HuH-7 (cell line): ENCODE measurements around the gene MTMR6.

Source experiments
- DNase-seq: peaks from one replicate; pipeline ENCODE4 v3.0.0; 2011; ENCODE audit warnings: low spot score

MTMR6 gene

DNA sequence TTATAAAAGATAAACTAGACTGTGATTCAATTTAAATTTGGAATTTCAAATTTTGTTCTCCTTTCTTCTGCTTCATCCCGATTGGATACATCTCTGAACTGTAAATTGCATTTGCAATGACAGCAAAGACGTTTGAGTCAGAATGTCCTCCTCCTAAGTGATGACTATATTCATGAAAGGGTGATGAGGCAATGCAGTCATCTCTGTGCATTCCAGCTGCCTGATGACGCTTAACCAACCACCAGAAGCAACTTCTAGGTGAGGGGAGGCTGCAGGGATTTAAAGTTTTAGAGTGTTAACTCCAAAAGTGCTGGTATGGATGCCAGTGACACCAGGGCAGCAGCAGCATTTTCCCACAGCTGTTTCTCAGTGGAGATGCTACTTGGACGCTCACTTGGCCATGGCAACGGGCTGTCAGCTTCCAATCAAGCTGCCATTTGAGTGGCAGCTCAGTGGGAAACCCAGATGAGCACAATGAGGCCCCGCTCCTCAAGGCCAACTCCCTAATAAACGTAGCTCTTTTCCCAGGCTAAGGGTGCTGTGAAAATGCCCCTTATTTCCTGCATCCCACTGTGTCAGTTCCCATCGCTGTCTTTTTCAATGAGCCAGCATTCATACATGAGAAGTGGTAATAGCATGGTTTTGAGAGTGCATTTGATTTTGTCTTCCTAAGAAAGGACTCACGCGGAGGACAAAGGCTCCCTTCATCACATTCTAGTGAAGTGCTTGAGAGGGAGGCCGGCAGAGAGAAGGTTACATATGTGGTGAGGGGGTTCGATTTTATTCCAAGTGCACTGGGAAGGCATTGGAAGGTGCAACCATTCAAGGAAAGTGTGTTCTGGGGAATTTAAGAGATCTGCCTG, 70.0 kb downstream of the MTMR6 start:
- no peak for DNase-seq

DNA sequence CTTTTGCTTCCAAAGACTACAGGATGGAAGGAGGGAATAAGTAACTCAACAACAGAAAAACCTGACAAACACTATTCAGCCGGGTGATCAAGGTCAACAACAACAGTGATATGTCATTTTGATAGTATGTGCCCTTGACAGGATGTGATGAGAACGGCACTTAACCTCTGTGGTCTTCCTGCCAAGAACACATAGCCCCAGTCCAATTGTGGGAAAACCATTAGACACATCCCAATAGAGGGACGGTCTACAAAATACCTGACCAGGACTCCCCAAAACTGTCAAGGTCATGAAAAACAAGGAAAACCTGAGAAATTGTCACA, 72.1 kb downstream of the MTMR6 start:
- DNase-seq, result no peak

DNA sequence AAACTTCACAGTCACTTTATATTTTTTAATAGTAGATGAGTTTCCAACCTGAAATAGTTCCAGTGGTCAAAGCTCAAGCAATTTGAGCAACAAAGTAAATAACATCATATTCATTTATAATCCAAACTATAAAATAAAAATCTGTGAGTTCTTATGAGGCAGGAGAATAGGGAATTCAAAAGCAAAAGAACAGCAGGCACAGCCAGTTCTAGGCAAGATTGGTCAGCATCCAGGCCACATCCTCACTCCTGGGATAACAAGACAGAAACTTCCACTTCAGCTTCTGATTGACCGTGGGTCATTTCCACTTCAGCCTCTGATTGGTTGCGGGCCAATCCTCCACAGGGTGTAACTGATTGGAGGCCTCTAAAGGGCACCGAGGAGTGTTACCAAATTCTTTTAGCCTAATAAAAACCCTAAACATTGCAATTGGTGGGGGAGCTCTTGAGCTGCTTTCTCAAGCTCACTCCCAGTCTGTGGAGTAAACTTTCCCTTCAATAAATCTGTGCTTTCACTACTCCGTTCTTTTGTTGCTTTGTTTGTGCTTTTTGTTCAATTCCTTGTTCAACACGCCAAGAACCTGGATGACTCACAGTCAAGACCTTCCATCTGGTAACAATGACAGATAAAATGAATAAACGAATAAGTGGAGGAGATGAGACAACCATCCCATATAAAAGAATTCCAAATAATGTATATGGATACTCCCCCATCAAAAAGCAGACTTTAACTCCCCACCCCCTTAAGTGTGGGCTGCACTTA, 72.6 kb downstream of the MTMR6 start:
- DNase-seq, result no peak

DNA sequence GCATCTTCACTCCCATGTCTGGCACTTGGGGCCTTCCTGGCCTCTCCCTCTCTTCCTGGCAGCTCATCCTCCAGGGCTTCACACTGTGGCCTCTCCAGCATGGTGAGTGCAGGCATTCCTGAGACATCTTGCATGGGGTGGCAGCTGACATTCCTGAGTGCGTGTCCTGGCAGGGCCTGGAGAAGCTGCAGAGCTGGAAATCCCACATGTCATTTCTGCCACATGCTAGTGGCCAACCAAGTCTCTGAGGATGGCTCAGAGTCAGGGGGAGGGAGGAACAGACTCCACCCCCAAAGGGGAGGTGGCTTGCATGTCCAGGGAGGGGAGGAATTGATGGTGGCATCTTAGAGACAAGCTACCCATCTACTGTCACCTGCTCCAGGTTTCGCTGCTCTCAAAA, 73.6 kb downstream of the MTMR6 start:
- DNase-seq, result no peak

GRCh38 chr13:25210842-25211569, 76.3 kb downstream of the MTMR6 start:
- DNase-seq, result no peak

DNA sequence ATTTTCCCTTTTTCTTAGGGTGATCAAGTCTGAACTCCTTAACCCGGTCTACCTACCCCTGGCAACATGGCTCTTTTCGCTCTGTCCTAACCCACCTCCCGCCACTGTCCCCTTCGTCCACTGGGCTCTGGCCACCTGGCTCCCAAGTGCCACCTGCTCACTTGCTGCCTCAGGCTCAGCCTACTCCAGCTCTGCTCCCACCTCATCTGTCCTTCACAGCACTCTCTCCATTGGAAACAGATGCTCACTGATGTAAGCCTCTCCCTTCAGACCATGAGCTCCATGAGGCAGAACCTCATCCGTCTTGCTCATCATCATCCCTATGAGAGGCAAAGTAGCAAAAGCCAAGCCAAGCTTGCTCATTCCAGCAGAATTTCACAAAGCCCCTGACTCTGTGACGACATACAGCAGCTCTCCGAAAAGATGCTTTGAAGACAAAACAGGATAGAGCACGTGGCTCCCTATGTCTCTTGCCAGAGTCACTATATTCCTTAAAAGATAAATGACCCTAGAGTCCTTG, 79.9 kb downstream of the MTMR6 start:
- no peak for DNase-seq

DNA sequence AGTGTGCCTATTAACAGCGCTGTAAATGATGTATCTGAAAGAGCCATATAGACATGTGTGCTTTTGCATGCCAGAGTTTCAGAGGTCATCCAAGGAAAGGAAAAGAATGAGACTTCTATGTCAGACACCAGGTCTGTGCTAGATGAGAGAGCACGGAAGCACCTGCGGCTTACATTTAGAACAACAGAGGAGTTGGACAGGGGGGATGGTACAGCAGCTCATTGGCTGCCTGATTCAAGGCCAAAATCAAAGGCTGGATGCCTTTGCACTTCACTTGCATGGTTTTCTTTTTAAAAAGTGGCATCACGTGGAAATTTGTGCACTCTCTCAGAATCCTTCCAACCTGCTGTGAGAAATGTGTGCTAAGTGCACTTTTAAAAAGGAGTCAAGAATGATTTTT, 82.4 kb downstream of the MTMR6 start:
- DNase-seq, result no peak

DNA sequence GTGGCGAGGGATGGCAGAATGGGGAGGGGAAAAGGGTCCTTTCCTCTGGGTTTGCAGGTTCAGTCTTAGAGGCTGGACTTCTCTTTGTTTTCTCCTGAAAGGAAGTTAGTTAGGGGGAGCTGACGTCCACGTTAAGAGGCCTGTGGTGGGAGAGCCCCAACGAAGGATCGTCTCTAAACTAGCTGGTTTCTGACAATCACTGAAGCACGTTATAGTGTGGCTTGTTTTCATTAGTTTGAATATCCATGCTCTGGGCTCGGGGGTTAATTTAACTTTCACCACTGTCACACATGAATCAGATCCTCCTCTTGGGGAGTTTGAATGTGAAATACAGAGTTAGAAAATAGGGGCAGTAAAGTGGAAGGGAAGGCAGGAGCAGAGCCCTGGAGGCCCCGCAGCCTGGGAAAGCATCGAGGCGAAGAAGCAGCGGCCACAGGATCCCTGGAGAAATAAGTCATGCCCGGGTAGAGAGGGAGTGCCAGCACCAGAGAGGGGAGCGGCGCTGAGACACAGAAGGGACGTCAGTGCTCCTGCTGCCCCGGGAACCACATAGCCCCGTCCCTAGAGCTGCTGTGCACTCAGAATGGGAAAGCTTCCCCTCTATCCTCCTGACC, 84.1 kb downstream of the MTMR6 start:
- no peak for DNase-seq

GRCh38 chr13:25200783-25201182, 86.5 kb downstream of the MTMR6 start:
- no peak for DNase-seq

GRCh38 chr13:25198647-25199046, 88.6 kb downstream of the MTMR6 start:
- DNase-seq, result no peak

DNA sequence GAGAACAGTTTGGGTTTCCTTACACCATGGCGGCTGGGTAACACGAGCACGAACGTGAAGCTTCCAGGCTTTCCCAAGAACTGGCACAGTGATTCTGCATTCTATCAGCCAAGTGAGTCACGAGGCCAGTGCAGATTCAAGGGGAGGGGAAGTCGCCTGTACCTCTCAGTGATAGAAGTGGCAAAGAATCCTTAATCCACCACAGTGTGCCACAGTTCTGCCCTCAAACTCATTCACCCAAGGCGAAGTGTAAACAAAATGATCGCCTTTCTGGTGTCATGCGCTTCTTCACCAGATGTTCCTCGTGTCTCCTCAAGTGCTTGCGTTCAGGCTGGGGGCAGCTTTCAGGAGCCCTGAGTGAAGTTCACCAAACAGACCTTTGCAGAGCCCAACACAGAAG, 90.3 kb downstream of the MTMR6 start:
- DNase-seq, result no peak
